GM10266 (cell line): Measurements from ENCODE around the gene PAIP2B.
A peak's percentile ranks its signal among the peaks of the same experiment; 100 is the strongest.

ENCODE experiments used
- DNase-seq: peaks from one replicate; pipeline ENCODE4 v3.0.0; 2012; ENCODE audit errors: extremely low spot score
- CTCF ChIP-seq: IDR thresholded peaks from 2 replicates; pipeline ENCODE4 v1.5.1; 2012; ENCODE audit warnings: mild to moderate bottlenecking, low read depth; ENCODE audit not compliant: control insufficient read depth, insufficient read depth; ENCODE audit errors: missing control alignments

Gene PAIP2B

GRCh38 chr2:71226965-71227560 is at the start of gene PAIP2B:
Gene PAIP2B (minus strand): TSS chr2:71227103. CDS start chr2:71202589, 24,514 bp downstream.
- peak; percentile 86 for DNase-seq
- no peak for TF ChIP-seq CTCF

GRCh38 chr2:71275939-71276310 is 49.0 kb upstream of the PAIP2B start:
- no peak for DNase-seq
- TF ChIP-seq CTCF: no peak

- no peak for DNase-seq
- no peak for TF ChIP-seq CTCF
Observed at GRCh38 chr2:71269511-71270090, 42.7 kb upstream of the PAIP2B start.

- TF ChIP-seq CTCF: no peak
- DNase-seq: no peak
Observed at GRCh38 chr2:71263386-71263785, 36.5 kb upstream of the PAIP2B start.

GRCh38 chr2:71261534-71261933 is 34.6 kb upstream of the PAIP2B start:
- no peak for TF ChIP-seq CTCF
- no peak for DNase-seq

GRCh38 chr2:71256421-71256820 is 29.5 kb upstream of the PAIP2B start:
- no peak for TF ChIP-seq CTCF
- DNase-seq: no peak

GRCh38 chr2:71254776-71255175 is 27.9 kb upstream of the PAIP2B start:
- no peak for DNase-seq

More at GRCh38 chr2:71254776-71255175, 27.9 kb upstream of the PAIP2B start:
- no peak for TF ChIP-seq CTCF
